K562 (cell line): ENCODE data around the gene FDPS. TPM values are rescaled to one million over a fixed set of nuclear protein-coding genes. Genes with fewer than 3 reads are reported as not detected.

Experiments used
- DEAF1 ChIP-seq: fragments of 450-650 bp; formaldehyde crosslinking; IDR thresholded peaks from 2 replicates; pipeline ENCODE4 v1.4.0; 2020; ENCODE audit warnings: mild to moderate bottlenecking, moderate library complexity
- FOXO4 ChIP-seq: fragments of 450-650 bp; formaldehyde crosslinking; IDR thresholded peaks from 2 replicates; pipeline ENCODE4 v1.4.0; 2020; ENCODE audit warnings: mild to moderate bottlenecking, moderate library complexity
- GTF2B ChIP-seq: IDR thresholded peaks from 2 replicates; pipeline ENCODE4 v1.6.1; 2011; ENCODE audit not compliant: insufficient read length; ENCODE audit errors: extremely low read depth
- HBP1 ChIP-seq: fragments of 450-650 bp; formaldehyde crosslinking; IDR thresholded peaks from 2 replicates; pipeline ENCODE4 v1.4.0; 2022; ENCODE audit warnings: missing genetic modification characterization
- HDGF ChIP-seq: fragments of 450-650 bp; IDR thresholded peaks from 2 replicates; pipeline ENCODE4 v1.6.1; 2016
- KLF1 ChIP-seq: fragments of 450-650 bp; IDR thresholded peaks from 2 replicates; pipeline ENCODE4 v1.6.1; 2016; ENCODE audit warnings: missing genetic modification characterization, missing compliant biosample characterization
- LARP7 ChIP-seq: fragments of 450-650 bp; IDR thresholded peaks from 2 replicates; pipeline ENCODE4 v1.6.1; 2016
- MAFK ChIP-seq: IDR thresholded peaks from 2 replicates; pipeline ENCODE4 v1.6.1; 2011; ENCODE audit warnings: low read length, improper control_type of control experiment
- MBD2 ChIP-seq: sonication (generic); IDR thresholded peaks from 2 replicates; pipeline ENCODE4 v1.6.1; 2016; ENCODE audit warnings: low read depth, borderline replicate concordance
- MITF ChIP-seq: IDR thresholded peaks from 2 replicates; pipeline ENCODE4 v1.6.1; 2014; ENCODE audit warnings: antibody characterized with exemption
- MXI1 ChIP-seq: IDR thresholded peaks from 2 replicates; pipeline ENCODE4 v1.6.1; 2011; ENCODE audit warnings: low read depth, mild to moderate bottlenecking, improper control_type of control experiment, low read length
- NCOR1 ChIP-seq: fragments of 450-650 bp; IDR thresholded peaks from 2 replicates; pipeline ENCODE4 v1.6.1; 2016; ENCODE audit warnings: mild to moderate bottlenecking, moderate library complexity
- PHF8 ChIP-seq: fragments of 200-600 bp; sonication (generic); IDR thresholded peaks from 2 replicates; pipeline ENCODE4 v1.6.1; 2012; ENCODE audit warnings: mixed run types, mild to moderate bottlenecking, inconsistent platforms, low read length, moderate library complexity, borderline replicate concordance
- YBX1 ChIP-seq: fragments of 450-650 bp; IDR thresholded peaks from 2 replicates; pipeline ENCODE4 v1.7.1; 2016; ENCODE audit warnings: mild to moderate bottlenecking
- ZKSCAN1 ChIP-seq: fragments of 150-350 bp; IDR thresholded peaks from 2 replicates; pipeline ENCODE4 v1.6.1; 2016; ENCODE audit warnings: low read depth, low read length
- ZNF175 ChIP-seq: fragments of 200-800 bp; sonication (Bioruptor generic); IDR thresholded peaks from 2 replicates; pipeline ENCODE4 v1.6.1; 2016; ENCODE audit warnings: low read depth, mild to moderate bottlenecking, missing genetic modification characterization, missing compliant biosample characterization
- ZNF24 ChIP-seq: fragments of 450-650 bp; IDR thresholded peaks from 2 replicates; pipeline ENCODE4 v1.6.1; 2016
- ZNF41 ChIP-seq: fragments of 250-450 bp; sonication (Bioruptor Pico); conservative IDR thresholded peaks from 2 replicates; pipeline ENCODE4 v1.4.0; 2020; ENCODE audit warnings: mild to moderate bottlenecking
- ZNF77 ChIP-seq: fragments of 250-450 bp; sonication (Bioruptor Pico); IDR thresholded peaks from 2 replicates; pipeline ENCODE4 v1.5.0; 2020
- ZNF780A ChIP-seq: fragments of 250-450 bp; sonication (Bioruptor Pico); IDR thresholded peaks from 2 replicates; pipeline ENCODE4 v1.5.0; 2021; ENCODE audit warnings: mild to moderate bottlenecking
- polyA plus RNA-seq, 8 experiments: library from polyadenylated mRNA; depleted of rRNA in 4 of 8; stranded (reverse) in 5 of 8; unstranded in 3 of 8; fragments of >200 nt; fragmentation: Nextera tagmentation in 2 of 8; fragmentation: Illumina TruSeq in 1 of 8; extraction: Ambion mirVana in 2 of 8; extraction: Trizol in 1 of 8; gene quantifications; 2 replicates each; pipeline versions ENCODE4 v1.2.1 to v1.2.3, GENCODE V29; 2011 to 2014; ENCODE audit warnings: inconsistent platforms in 1 of 8, missing spikeins in 1 of 8
- total RNA-seq, 7 experiments: library from RNA; depleted of rRNA in 6 of 7; stranded (reverse); fragments of >200 nt in 6 of 7; fragmentation: Illumina TruSeq in 2 of 7; extraction: Trizol in 2 of 7; gene quantifications; 2 replicates each; pipeline versions ENCODE4 v1.2.1 to v1.2.3, GENCODE V29; 2011 to 2021; ENCODE audit warnings: low replicate concordance in 1 of 7

FDPS gene
- total and polyA plus RNA-seq, 9 of the 15 experiments (the other 6 are each of a cell fraction or from before 2014, with no cell fraction given), result 247 to 884 (median 360) TPM

- TF ChIP-seq DEAF1 (CRISPR knock-in tag), result no peak
- TF ChIP-seq ZNF780A (CRISPR knock-in tag), result no peak
- TF ChIP-seq HDGF, result no peak
- TF ChIP-seq ZNF24, result no peak
- TF ChIP-seq GTF2B, result peak; percentile 53
- no peak for TF ChIP-seq MAFK
- TF ChIP-seq FOXO4 (CRISPR knock-in tag), result no peak
- peak; percentile 24; the same call in 1 of the 2 replicates for TF ChIP-seq PHF8
- no peak for TF ChIP-seq ZNF175 (CRISPR knock-in tag)
- no peak for TF ChIP-seq YBX1
- TF ChIP-seq MITF, result no peak
- TF ChIP-seq KLF1 (tag), result no peak
- no peak for TF ChIP-seq HBP1 (CRISPR knock-in tag)
- TF ChIP-seq MBD2, result 0 out of 2 replicates have a peak, but pooled peaks have one; percentile 19
- TF ChIP-seq NCOR1, result peak; percentile 68
- no peak for TF ChIP-seq LARP7
- peak; percentile 66; the same call in 1 of the 2 replicates for TF ChIP-seq ZKSCAN1
- TF ChIP-seq MXI1, result no peak
- TF ChIP-seq ZNF41 (CRISPR knock-in tag), result no peak
- no peak for TF ChIP-seq ZNF77 (CRISPR knock-in tag)
Measured at GRCh38 chr1:155301342-155301841, 7.3 kb upstream of the FDPS start, which contains the start of gene PKLR (continued).
